ENCODE results near the gene LENEP. TPM values are rescaled to one million over a fixed set of nuclear protein-coding genes. Genes with fewer than 3 reads are reported as not detected.

LENEP gene
- polyA plus RNA-seq, 1 experiment, result not detected

DNA sequence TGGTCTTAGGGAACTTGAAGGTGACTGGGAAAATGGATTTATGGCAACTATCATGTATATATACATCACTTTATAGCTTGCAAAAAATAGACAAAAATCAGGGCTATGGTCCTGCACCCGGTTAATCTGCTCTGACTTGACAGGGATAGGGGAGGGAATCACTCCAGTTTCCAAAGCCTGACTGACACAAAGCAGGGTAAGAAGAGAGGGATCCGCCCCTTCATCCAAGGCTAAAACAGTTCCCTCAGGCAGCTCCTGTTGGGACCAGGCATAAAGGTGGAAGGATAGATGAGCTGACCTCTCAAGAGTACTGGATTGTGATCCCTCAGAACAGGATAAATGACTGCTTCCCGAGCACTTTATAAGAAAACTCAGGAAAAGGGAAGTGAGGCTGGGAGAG is 38.8 kb upstream of the LENEP start:
- Histone ChIP-seq H3K36me3 (ENCODE audit: control insufficient read depth, insufficient read depth, low read length) (peaks cover 8% of the 10 kb centered on the region), H3K27me3 (ENCODE audit: control insufficient read depth, insufficient read depth, low read length) (no peaks in the 10 kb centered on the region), H3K4me3 (ENCODE audit: low read depth, low read length) (no peak overlapping the region)
- CTCF ChIA-PET, result interaction anchor here (0.8 to 5.8 kb wide), 9 partner anchors 9 to 107 kb away, joined by 3 to 36 read pairs (median 5); partner anchors contain the start of genes ADAM15, LENEP, PMVK and SHC1
- DNase-seq (ENCODE audit: low read depth), result no peak
- POLR2A ChIA-PET, result interaction anchor here (0.6 kb wide), 1 partner anchor 491 kb away, joined by 3 read pairs; no protein-coding TSS in a partner anchor
- TF ChIP-seq, protein P1, sequence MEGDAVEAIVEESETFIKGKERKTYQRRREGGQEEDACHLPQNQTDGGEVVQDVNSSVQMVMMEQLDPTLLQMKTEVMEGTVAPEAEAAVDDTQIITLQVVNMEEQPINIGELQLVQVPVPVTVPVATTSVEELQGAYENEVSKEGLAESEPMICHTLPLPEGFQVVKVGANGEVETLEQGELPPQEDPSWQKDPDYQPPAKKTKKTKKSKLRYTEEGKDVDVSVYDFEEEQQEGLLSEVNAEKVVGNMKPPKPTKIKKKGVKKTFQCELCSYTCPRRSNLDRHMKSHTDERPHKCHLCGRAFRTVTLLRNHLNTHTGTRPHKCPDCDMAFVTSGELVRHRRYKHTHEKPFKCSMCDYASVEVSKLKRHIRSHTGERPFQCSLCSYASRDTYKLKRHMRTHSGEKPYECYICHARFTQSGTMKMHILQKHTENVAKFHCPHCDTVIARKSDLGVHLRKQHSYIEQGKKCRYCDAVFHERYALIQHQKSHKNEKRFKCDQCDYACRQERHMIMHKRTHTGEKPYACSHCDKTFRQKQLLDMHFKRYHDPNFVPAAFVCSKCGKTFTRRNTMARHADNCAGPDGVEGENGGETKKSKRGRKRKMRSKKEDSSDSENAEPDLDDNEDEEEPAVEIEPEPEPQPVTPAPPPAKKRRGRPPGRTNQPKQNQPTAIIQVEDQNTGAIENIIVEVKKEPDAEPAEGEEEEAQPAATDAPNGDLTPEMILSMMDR (IDR thresholded peaks at IDR 0.05; ENCODE audit: insufficient read depth, low read depth, low read length), result no peak

DNA sequence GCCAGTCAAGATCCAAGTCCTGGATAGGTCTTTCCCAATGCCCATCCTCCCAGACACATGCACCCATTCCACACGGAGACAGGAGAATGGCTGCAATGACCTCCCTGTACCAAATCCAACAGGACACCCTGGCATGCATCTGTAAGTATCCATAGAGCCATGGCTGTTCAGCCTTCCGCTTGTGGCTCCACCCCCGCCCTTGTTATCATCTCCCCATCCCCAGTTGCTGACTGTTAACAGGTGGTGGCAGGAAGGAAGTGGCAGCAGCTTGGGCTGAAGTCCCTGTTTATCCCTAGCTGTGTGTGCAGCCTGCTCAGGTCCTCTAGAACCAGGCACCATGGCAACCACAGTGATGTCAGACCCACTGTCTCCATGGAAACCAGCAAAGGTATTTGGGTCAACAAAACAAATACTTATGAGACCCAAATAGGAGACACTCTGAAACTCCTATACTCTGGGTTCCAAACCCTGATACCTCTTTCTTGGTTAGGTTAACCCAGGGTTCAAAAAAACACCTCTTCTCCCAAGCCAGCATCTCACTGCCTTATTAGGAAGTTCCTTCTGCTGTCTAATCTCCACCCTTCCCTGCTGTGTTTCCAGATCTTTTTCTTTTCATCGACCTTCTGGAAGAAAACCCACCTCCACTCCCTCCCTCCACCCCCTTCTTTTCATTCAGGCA is 38.2 kb upstream of the LENEP start:
- ChIA-PET POLR2A (interaction anchor here (0.6 to 0.9 kb wide), 2 partner anchors 12 to 492 kb away, joined by 3 to 4 read pairs; no protein-coding TSS in a partner anchor), CTCF (interaction anchor here (0.7 to 5.8 kb wide), 21 partner anchors 8 to 518 kb away, joined by 3 to 36 read pairs (median 5); partner anchors contain the start of genes ADAM15, EFNA4, FLAD1 and LENEP)
- TF ChIP-seq, protein P1 (IDR thresholded peaks at IDR 0.05; ENCODE audit: insufficient read depth, low read depth, low read length), result no peak
- no peak for DNase-seq (ENCODE audit: low read depth)
- Histone ChIP-seq H3K27me3 (ENCODE audit: control insufficient read depth, insufficient read depth, low read length) (no peaks in the 10 kb centered on the region), H3K4me3 (ENCODE audit: low read depth, low read length) (peak overlapping the region; percentile 52), H3K36me3 (ENCODE audit: control insufficient read depth, insufficient read depth, low read length) (peaks cover 8% of the 10 kb centered on the region)

DNA sequence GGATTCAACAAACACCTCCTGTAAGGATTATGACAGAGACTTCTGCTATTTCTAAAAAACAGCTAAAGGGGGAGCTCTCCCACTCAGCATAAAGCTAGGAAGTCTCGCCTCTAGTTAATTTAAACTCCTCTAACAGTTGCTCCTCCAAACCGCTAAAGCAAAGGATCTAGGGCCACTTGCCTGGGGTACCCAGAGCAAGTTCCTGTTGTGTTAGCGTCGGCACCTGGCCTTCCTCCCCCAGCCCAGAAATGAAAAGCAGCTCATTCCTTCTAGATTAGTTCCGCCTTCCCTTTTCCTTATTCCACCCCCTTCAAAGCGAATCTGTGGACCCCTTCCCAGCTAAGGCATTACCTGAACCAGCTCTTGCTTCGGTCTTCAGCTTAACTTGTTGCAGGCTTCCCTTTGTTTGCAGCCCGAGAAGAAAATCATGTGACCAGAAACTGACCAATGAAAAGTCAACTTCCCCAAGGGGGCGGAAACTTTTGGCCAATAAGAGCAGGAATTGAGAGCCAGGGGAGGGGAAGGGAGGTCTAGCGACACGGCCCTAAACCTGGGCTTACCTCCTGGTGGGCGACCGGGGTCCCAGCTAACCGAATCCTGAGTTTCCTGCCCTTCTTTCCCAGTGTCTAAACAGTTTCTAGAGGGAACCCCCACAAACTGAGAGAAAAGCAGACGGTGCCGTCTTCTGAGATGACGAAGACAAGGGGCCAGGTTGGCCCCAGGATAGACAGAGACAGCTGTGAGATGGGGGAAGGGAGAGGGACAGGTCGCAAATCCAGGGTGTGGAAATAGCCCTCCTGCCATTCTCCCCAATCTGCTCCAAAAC is 37.5 kb upstream of the LENEP start, which contains the start of gene PBXIP1:
Gene PBXIP1 (minus strand): TSS at position 382 of the 826 bp plus-strand sequence. CDS start 2,378 bp downstream, outside the sequence.
- TF ChIP-seq, protein P1 (IDR thresholded peaks at IDR 0.05; ENCODE audit: insufficient read depth, low read depth, low read length), result peak; percentile 47
- H3K4me3 ChIP-seq (ENCODE audit: low read depth, low read length), result peak within 1 kb of the TSS; percentile 52
- CTCF ChIA-PET, result interaction anchor here (0.7 to 5.8 kb wide), 21 partner anchors 7 to 621 kb away, joined by 3 to 36 read pairs (median 5); partner anchors contain the start of genes ADAM15, EFNA4, FLAD1 and LENEP
- peaks cover 6% of the 10 kb centered on the region for H3K36me3 ChIP-seq (ENCODE audit: control insufficient read depth, insufficient read depth, low read length)
- DNase-seq (ENCODE audit: low read depth), result peak; percentile 80
- POLR2A ChIA-PET, result interaction anchor here (0.9 kb wide), 1 partner anchor 12 kb away, joined by 4 read pairs; no protein-coding TSS in a partner anchor
- no peaks in the 10 kb centered on the region for H3K27me3 ChIP-seq (ENCODE audit: control insufficient read depth, insufficient read depth, low read length)

DNA sequence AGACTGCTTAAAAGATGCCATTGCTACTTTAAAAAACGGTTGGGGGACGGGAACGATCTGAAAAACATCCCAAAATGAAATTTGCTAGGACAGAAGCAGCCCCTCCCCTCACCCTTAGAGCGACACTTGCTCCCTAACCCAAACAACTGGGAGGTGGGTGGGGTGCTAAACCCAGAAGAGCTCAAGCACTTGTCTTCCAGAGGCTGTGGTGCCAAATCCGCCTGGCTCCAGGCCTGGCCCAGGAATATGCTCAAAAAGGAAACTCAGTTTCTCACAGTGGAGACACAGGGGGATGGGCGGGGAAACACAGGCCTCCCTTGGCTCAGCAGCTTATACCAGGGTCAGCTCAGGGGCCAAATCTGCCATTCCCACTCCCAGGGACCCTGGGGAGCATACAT is 36.8 kb upstream of the LENEP start:
- DNase-seq (ENCODE audit: low read depth), result no peak
- TF ChIP-seq, protein P1 (IDR thresholded peaks at IDR 0.05; ENCODE audit: insufficient read depth, low read depth, low read length), result no peak
- CTCF ChIA-PET, result interaction anchor here (0.9 to 5.8 kb wide), 17 partner anchors 8 to 622 kb away, joined by 3 to 36 read pairs (median 5); partner anchors contain the start of genes ADAM15, EFNA4, FLAD1 and LENEP
- Histone ChIP-seq H3K4me3 (ENCODE audit: low read depth, low read length) (peak overlapping the region; percentile 52; the same call in 1 of the 2 replicates), H3K27me3 (ENCODE audit: control insufficient read depth, insufficient read depth, low read length) (no peaks in the 10 kb centered on the region), H3K36me3 (ENCODE audit: control insufficient read depth, insufficient read depth, low read length) (peaks cover 3% of the 10 kb centered on the region; the same call in 1 of the 2 replicates)
- POLR2A ChIA-PET, result no interaction called here
